Trophoblast cell (in vitro differentiated cells and primary cell): ENCODE measurements around the gene KRTAP4-4.
"Not testable (repeated sequence)": the region's sequence is repeated elsewhere in the genome, so short reads cannot be mapped to it uniquely, and the experiment has no call there.

ENCODE experiments used
- DNase-seq, 2 donors: peaks; one replicate each; pipeline ENCODE4 v3.0.0-alpha.2; 2016
- H2AFZ ChIP-seq: 2 replicates; pipeline ENCODE4 v1.6.1; 2013; ENCODE audit warnings: low read length, moderate library complexity, mild to moderate bottlenecking; ENCODE audit not compliant: insufficient read depth, poor library complexity
- H2AK5ac ChIP-seq: 2 replicates; pipeline ENCODE4 v1.6.1; 2013; ENCODE audit warnings: mild to moderate bottlenecking, low read length
- H2BK120ac ChIP-seq: 2 replicates; pipeline ENCODE4 v1.6.1; 2013; ENCODE audit warnings: low read length, mild to moderate bottlenecking, moderate library complexity; ENCODE audit not compliant: insufficient read depth, poor library complexity
- H2BK12ac ChIP-seq: 2 replicates; pipeline ENCODE4 v1.6.1; 2013; ENCODE audit warnings: mild to moderate bottlenecking, low read length, moderate library complexity
- H2BK5ac ChIP-seq: 2 replicates; pipeline ENCODE4 v1.6.1; 2013; ENCODE audit warnings: low read length, low read depth, moderate library complexity, mild to moderate bottlenecking; ENCODE audit not compliant: poor library complexity
- H3K14ac ChIP-seq: 2 replicates; pipeline ENCODE4 v1.6.1; 2013; ENCODE audit warnings: mild to moderate bottlenecking, low read length
- H3K18ac ChIP-seq: 2 replicates; pipeline ENCODE4 v1.6.1; 2013; ENCODE audit warnings: mild to moderate bottlenecking, low read length
- H3K23ac ChIP-seq: 2 replicates; pipeline ENCODE4 v1.6.1; 2013; ENCODE audit warnings: low read length
- H3K27ac ChIP-seq: 2 replicates; pipeline ENCODE4 v1.5.1; 2013; ENCODE audit warnings: low read depth, mild to moderate bottlenecking, inconsistent platforms, low read length, moderate library complexity
- H3K27me3 ChIP-seq: 2 replicates; pipeline ENCODE4 v1.6.1; 2013; ENCODE audit warnings: inconsistent platforms, mild to moderate bottlenecking, low read length, moderate library complexity; ENCODE audit not compliant: insufficient read depth
- H3K36me3 ChIP-seq, 2 experiments: 1 replicate in 1 of 2; 2 replicates in 1 of 2; pipeline ENCODE4 v1.6.1; 2013; ENCODE audit warnings: low read length in 2 of 2, mild to moderate bottlenecking in 2 of 2, moderate library complexity in 1 of 2; ENCODE audit not compliant: insufficient read depth in 2 of 2, control insufficient read depth in 1 of 2
- H3K4ac ChIP-seq: 2 replicates; pipeline ENCODE4 v1.6.1; 2013; ENCODE audit warnings: low read depth, mild to moderate bottlenecking, low read length, moderate library complexity
- H3K4me1 ChIP-seq, 2 experiments: 1 replicate in 1 of 2; 2 replicates in 1 of 2; pipeline ENCODE4 v1.6.1; 2013; ENCODE audit warnings: low read length in 2 of 2, mild to moderate bottlenecking in 2 of 2, moderate library complexity in 1 of 2; ENCODE audit not compliant: insufficient read depth in 2 of 2, control insufficient read depth in 1 of 2
- H3K4me2 ChIP-seq: 2 replicates; pipeline ENCODE4 v1.6.1; 2013; ENCODE audit warnings: inconsistent platforms, mild to moderate bottlenecking, low read length, moderate library complexity
- H3K4me3 ChIP-seq: 2 replicates; pipeline ENCODE4 v1.5.1; 2013; ENCODE audit warnings: mild to moderate bottlenecking, low read depth, low read length, inconsistent platforms
- H3K79me1 ChIP-seq: one replicate; pipeline ENCODE4 v1.6.1; 2013; ENCODE audit warnings: low read length
- H3K79me2 ChIP-seq: 2 replicates; pipeline ENCODE4 v1.6.1; 2013; ENCODE audit warnings: low read length, mild to moderate bottlenecking; ENCODE audit not compliant: control insufficient read depth, insufficient read depth, poor library complexity
- H3K9ac ChIP-seq: 2 replicates; pipeline ENCODE4 v1.6.1; 2013; ENCODE audit warnings: mild to moderate bottlenecking, low read length
- H3K9me3 ChIP-seq: 2 replicates; pipeline ENCODE4 v1.6.1; 2013; ENCODE audit warnings: low read depth, mild to moderate bottlenecking, control low read depth, inconsistent platforms, low read length; ENCODE audit not compliant: insufficient read depth
- H4K12ac ChIP-seq: 2 replicates; pipeline ENCODE4 v1.6.1; 2013; ENCODE audit warnings: low read depth, mild to moderate bottlenecking, low read length, moderate library complexity
- H4K8ac ChIP-seq: 2 replicates; pipeline ENCODE4 v1.6.1; 2013; ENCODE audit warnings: low read depth, mild to moderate bottlenecking, low read length, moderate library complexity
- H4K91ac ChIP-seq: one replicate; pipeline ENCODE4 v1.6.1; 2013; ENCODE audit warnings: low read depth, mild to moderate bottlenecking, low read length, moderate library complexity
- WGBS: extraction: QIAGEN DNeasy Blood & Tissue Kit; methylation state at CpG from one replicate; pipeline ENCODE4 v1.1.7; 2013; ENCODE audit warnings: missing lambda C conversion rate; ENCODE audit not compliant: insufficient read length, insufficient coverage; ENCODE audit errors: extremely low coverage; 5-methylcytosine and 5-hydroxymethylcytosine counted together

KRTAP4-4 gene

GRCh38 chr17:41144846-41145245 is 15.7 kb downstream of the KRTAP4-4 start:
- H3K36me3 ChIP-seq, result no peaks in the 10 kb centered on the region
- no peak overlapping the region for H2BK5ac ChIP-seq
- no peak overlapping the region for H3K4ac ChIP-seq
- H4K8ac ChIP-seq, result no peak overlapping the region
- no peak overlapping the region for H4K12ac ChIP-seq
- no peak overlapping the region for H3K4me3 ChIP-seq
- H3K9me3 ChIP-seq, result peaks cover 5% of the 10 kb centered on the region
- H2BK120ac ChIP-seq, result no peak overlapping the region
- DNase-seq, result no peak
- no peak overlapping the region for H3K9ac ChIP-seq
- no peak overlapping the region for H3K18ac ChIP-seq
- H3K4me1 ChIP-seq, result no peaks in the 10 kb centered on the region
- H4K91ac ChIP-seq, result no peak overlapping the region
- H3K79me1 ChIP-seq, result no peaks in the 10 kb centered on the region
- no peaks in the 10 kb centered on the region for H3K79me2 ChIP-seq
- WGBS, result no CpG with 5 or more reads among the region's 1 CpG
- H3K27me3 ChIP-seq, result no peaks in the 10 kb centered on the region
- H2AK5ac ChIP-seq, result no peak overlapping the region
- H3K14ac ChIP-seq, result no peak overlapping the region
- no peak overlapping the region for H3K4me2 ChIP-seq
- H2AFZ ChIP-seq, result no peak overlapping the region
- H3K27ac ChIP-seq, result no peak overlapping the region
- H2BK12ac ChIP-seq, result no peak overlapping the region
- H3K23ac ChIP-seq, result no peak overlapping the region

- Histone ChIP-seq H3K27ac (no peak overlapping the region), H3K14ac (no peak overlapping the region), H3K18ac (no peak overlapping the region), H3K4me2 (no peak overlapping the region), H3K79me2 (no peaks in the 10 kb centered on the region), H3K79me1 (no peaks in the 10 kb centered on the region), H3K36me3 (no peaks in the 10 kb centered on the region), H2AFZ (no peak overlapping the region), H3K9me3 (peaks cover 7% of the 10 kb centered on the region), H3K4me1 (no peaks in the 10 kb centered on the region), H3K4ac (no peak overlapping the region), H2BK120ac (no peak overlapping the region), H4K91ac (no peak overlapping the region), H3K9ac (no peak overlapping the region), H3K23ac (no peak overlapping the region), H2AK5ac (no peak overlapping the region), H2BK12ac (no peak overlapping the region), H3K4me3 (no peak overlapping the region), H4K12ac (no peak overlapping the region), H2BK5ac (no peak overlapping the region), H4K8ac (no peak overlapping the region), H3K27me3 (no peaks in the 10 kb centered on the region)
- DNase-seq, result peak in 1 of 2 donors; percentile 34
Measured at GRCh38 chr17:41141361-41141760, 19.2 kb downstream of the KRTAP4-4 start.

- Histone ChIP-seq H4K8ac (no peak within 1 kb of the TSS), H3K4me2 (no peak within 1 kb of the TSS), H2AFZ (no peak within 1 kb of the TSS), H3K9ac (no peak within 1 kb of the TSS), H3K79me1 (no peaks in the 10 kb centered on the region), H3K23ac (no peak within 1 kb of the TSS), H2BK5ac (no peak within 1 kb of the TSS), H2BK120ac (no peak within 1 kb of the TSS), H4K12ac (no peak within 1 kb of the TSS), H3K18ac (no peak within 1 kb of the TSS), H3K4ac (no peak within 1 kb of the TSS), H3K4me3 (peak within 1 kb of the TSS; percentile 53), H2AK5ac (no peak within 1 kb of the TSS), H3K14ac (no peak within 1 kb of the TSS), H3K27me3 (no peaks in the 10 kb centered on the region), H3K27ac (no peak within 1 kb of the TSS), H3K36me3 (no peaks in the 10 kb centered on the region), H3K79me2 (no peaks in the 10 kb centered on the region), H3K9me3 (peaks cover 7% of the 10 kb centered on the region), H3K4me1 (no peaks in the 10 kb centered on the region), H2BK12ac (no peak within 1 kb of the TSS), H4K91ac (no peak within 1 kb of the TSS)
- peak; percentile 73 to 90 for DNase-seq
- no CpG with 5 or more reads among the region's 6 CpGs for WGBS
Measured at GRCh38 chr17:41140360-41141131, 20.0 kb downstream of the KRTAP4-4 start, which contains the start of gene KRTAP4-6. TSS of gene KRTAP4-6 (minus strand) at chr17:41140544. CDS start at chr17:41140487, 57 bp downstream.

GRCh38 chr17:41139865-41140264 is 20.7 kb downstream of the KRTAP4-4 start:
- H3K9me3 ChIP-seq, H3K18ac ChIP-seq, H3K79me1 ChIP-seq, H4K12ac ChIP-seq, H3K9ac ChIP-seq, H3K23ac ChIP-seq, H3K4me1 ChIP-seq, H2AFZ ChIP-seq, DNase-seq, H3K14ac ChIP-seq, H2BK5ac ChIP-seq, H4K8ac ChIP-seq, H2AK5ac ChIP-seq, H3K4me2 ChIP-seq, H3K4ac ChIP-seq, H3K27ac ChIP-seq, H3K36me3 ChIP-seq, H3K27me3 ChIP-seq, H3K79me2 ChIP-seq, H4K91ac ChIP-seq, H2BK120ac ChIP-seq, H2BK12ac ChIP-seq: not testable (repeated sequence)
- WGBS, result no CpG with 5 or more reads among the region's 12 CpGs
- H3K4me3 ChIP-seq, result peak overlapping the region; percentile 53
